GM06990 (cell line): ENCODE measurements around the gene GOLPH3.
"Not testable (repeated sequence)": the region's sequence is repeated elsewhere in the genome, so short reads cannot be mapped to it uniquely, and the experiment has no call there.

Experiments used
- DNase-seq: peaks from one replicate; pipeline ENCODE4 v3.0.0-alpha.2; 2011; ENCODE audit not compliant: insufficient read length; ENCODE audit errors: extremely low read depth
- H3K27me3 ChIP-seq: replicated peaks from 2 replicates; pipeline ENCODE4 v1.6.0; 2011; ENCODE audit warnings: low read length; ENCODE audit not compliant: control insufficient read depth, insufficient read depth
- H3K36me3 ChIP-seq: 2 replicates; pipeline ENCODE4 v1.5.1; 2011; ENCODE audit warnings: low read length; ENCODE audit not compliant: control insufficient read depth, insufficient read depth
- H3K4me3 ChIP-seq: replicated peaks from 2 replicates; pipeline ENCODE4 v1.5.1; 2011; ENCODE audit warnings: low read depth, mild to moderate bottlenecking, control low read depth, low read length
- TF ChIP-seq, protein P1 (sequence below): IDR thresholded peaks from 2 replicates; pipeline ENCODE4 v1.5.1; 2011; ENCODE audit warnings: low read length, control low read depth, mild to moderate bottlenecking, inconsistent platforms; ENCODE audit not compliant: insufficient read depth, poor library complexity, severe bottlenecking

Gene GOLPH3

DNA sequence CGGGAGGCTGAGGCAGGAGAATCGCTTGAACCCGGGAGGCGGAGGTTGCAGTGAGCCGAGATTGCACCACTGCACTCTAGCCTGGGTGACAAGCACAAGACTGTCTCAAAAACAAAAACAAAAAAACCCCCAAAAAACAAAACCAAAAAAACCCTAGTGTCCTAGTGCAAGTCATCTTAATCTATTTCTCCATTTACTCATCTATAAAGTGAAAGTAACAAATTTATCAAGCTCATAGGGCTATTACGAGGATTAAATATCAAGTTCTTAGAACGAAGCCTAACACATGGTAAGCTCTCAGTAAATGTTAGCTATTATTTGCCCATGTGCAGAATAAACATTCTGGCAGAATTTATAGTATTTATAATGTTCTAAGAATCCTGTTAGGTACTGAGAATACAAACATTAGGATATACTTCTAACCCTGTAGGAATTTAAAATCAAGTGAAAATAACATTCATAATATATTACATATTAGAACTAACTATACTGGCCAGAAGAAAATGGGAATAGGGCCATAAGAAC is 45.0 kb downstream of the GOLPH3 start:
- Histone ChIP-seq H3K36me3 (peaks cover 10% of the 10 kb centered on the region), H3K4me3 (no peak overlapping the region), H3K27me3 (no peaks in the 10 kb centered on the region)
- no peak for DNase-seq
- TF ChIP-seq, protein P1, sequence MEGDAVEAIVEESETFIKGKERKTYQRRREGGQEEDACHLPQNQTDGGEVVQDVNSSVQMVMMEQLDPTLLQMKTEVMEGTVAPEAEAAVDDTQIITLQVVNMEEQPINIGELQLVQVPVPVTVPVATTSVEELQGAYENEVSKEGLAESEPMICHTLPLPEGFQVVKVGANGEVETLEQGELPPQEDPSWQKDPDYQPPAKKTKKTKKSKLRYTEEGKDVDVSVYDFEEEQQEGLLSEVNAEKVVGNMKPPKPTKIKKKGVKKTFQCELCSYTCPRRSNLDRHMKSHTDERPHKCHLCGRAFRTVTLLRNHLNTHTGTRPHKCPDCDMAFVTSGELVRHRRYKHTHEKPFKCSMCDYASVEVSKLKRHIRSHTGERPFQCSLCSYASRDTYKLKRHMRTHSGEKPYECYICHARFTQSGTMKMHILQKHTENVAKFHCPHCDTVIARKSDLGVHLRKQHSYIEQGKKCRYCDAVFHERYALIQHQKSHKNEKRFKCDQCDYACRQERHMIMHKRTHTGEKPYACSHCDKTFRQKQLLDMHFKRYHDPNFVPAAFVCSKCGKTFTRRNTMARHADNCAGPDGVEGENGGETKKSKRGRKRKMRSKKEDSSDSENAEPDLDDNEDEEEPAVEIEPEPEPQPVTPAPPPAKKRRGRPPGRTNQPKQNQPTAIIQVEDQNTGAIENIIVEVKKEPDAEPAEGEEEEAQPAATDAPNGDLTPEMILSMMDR, result no peak

DNA sequence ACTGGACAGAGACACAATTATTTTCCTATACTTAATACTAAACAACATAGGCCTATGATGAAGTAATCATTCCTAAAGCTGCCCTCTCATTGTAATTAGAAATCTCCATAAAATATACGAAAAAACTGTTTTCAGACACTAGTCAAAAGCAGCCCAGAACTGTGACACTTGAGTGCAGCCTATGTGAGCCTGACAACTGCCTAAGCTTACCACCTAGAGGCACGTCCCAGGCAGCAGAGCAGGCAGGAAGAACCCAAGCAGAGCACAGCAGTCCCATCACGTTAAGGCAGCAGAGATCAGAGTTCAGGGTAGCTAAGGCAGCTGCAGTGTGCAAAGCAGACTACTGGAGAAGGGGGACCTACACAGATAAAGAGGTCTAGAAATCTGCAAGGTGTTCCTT is 46.4 kb downstream of the GOLPH3 start:
- TF ChIP-seq, protein P1, result no peak

DNA sequence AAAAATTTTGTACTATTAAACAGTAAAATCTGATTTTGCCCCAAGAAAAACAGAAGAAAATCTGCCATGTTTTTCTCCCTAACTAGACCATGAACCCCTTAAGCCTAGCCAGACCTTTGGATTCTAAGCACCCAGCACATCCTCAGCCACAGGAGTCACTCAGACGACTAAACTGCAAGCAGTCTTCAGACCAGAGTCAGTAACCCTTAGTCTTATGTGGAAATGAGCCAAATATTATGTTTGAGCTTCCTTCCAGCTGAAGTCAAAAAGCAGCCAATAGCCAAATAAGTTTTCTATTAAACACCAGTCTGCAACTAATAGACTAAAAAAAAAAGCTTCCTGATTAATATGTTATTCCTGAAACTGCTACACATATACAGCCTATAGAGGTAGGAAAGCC is 47.4 kb downstream of the GOLPH3 start:
- H3K4me3 ChIP-seq, result no peak overlapping the region
- TF ChIP-seq, protein P1, result no peak
- H3K36me3 ChIP-seq, result peaks cover 9% of the 10 kb centered on the region
- H3K27me3 ChIP-seq, result no peaks in the 10 kb centered on the region
- no peak for DNase-seq

More for the DNA sequence above, 46.4 kb downstream of the GOLPH3 start:
- H3K4me3 ChIP-seq, result no peak overlapping the region
- no peaks in the 10 kb centered on the region for H3K27me3 ChIP-seq
- H3K36me3 ChIP-seq, result peaks cover 8% of the 10 kb centered on the region
- no peak for DNase-seq

DNA sequence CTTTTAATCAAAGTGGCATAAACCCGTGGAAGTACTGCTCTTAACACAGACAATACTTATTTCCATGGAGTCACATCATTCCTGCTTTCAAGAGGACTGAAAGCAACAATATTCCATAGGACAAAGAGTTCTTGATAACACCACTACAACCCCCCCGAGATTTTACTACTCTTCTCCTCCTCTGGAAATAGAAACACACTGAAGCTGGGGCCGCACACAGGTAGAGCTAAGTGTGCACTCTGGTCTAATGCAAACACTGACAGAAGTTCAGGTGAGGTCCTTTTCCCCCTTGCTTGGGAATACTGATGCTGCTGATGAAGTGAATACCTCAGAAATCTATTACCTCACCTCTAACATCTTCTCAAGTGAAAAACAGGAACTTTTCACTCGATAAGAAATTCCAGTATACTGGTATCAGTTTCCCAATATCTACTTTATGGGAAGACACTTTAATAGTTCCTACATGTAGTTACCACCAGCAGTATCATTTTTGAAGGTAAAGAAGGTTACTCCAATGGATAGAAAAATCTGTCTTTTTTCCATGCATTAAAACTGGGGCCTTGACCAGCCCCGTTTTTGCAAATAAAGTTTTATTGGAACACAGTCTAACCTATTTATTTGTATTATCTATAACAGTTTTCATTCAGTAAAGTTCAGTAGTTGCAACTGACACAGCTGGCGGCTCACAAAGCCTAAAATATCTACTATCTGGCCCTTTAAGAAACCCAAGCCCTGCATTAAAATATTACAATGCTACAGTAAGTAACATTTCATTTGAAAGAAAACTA is 50.0 kb downstream of the GOLPH3 start:
- TF ChIP-seq, protein P1, result no peak
- Histone ChIP-seq H3K27me3 (no peaks in the 10 kb centered on the region), H3K36me3 (peaks cover 9% of the 10 kb centered on the region), H3K4me3 (no peak overlapping the region)
- no peak for DNase-seq

DNA sequence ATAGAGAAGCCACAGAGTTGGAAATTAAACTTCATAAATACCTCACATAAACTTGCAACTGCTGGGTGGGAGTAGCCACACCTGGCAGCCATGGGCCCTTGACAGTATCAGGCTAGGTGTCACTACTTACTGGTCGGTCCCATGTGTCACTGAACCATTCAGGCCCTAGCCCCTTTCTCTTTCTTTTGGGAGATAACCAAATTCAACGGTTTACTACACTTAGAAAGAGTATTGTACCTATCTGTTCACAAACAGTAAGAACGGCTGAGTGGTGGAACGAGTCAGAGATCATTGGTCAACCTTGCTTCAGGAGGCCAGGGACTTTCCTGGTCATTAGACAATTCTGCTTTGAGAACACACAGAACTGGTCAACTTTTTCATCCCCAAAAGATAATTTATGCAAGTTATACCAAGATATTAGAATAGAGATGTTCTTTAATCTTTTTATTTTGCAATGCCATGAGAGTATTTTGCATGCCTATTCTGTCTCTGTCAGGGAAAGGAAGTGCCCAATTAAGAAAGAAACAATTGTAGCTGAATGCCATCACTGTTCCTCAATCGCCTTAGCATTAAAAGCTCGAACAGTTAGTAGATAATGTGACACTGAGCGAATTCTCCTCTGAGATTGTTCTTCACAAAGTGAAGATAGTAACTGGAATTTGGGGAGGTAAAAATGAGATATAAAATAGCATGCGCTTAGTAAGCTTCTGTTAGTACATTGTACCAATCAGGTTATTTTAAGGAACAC is 50.9 kb downstream of the GOLPH3 start:
- no peak for DNase-seq

DNA sequence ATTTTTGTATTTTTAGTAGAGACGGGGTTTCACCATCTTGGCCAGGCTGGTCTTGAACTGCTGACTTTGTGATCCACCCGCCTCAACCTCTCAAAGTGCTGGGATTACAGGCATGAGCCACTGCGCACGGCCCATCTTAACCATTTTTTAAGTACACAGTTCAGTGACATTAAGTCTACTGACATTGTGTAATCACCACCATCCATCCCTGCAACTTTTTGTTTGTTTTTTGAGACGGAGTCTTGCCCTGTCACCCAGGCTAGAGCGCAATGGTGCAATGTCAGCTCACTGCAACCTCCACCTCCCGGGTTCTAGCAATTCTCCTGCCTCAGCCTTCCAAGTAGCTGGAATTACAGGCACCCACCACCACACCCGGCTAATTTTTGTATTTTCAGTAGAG is 55.2 kb downstream of the GOLPH3 start:
- not testable (repeated sequence) for H3K36me3 ChIP-seq, H3K27me3 ChIP-seq, DNase-seq, H3K4me3 ChIP-seq

More for the DNA sequence above, 50.9 kb downstream of the GOLPH3 start:
- TF ChIP-seq, protein P1, result no peak
- H3K27me3 ChIP-seq, result no peaks in the 10 kb centered on the region
- H3K4me3 ChIP-seq, result no peak overlapping the region
- peaks cover 9% of the 10 kb centered on the region for H3K36me3 ChIP-seq
